ENCODE data around the gene GIT2. TPM values are rescaled to one million over a fixed set of nuclear protein-coding genes. Genes with fewer than 3 reads are reported as not detected.
A peak's percentile ranks its signal among the peaks of the same experiment; 100 is the strongest.

Gene GIT2
- total and polyA plus RNA-seq, 8 donors = 16.5 to 38.8 (median 30.0) TPM

GRCh38 chr12:109999983-110000505 lies 3.9 kb upstream of the GIT2 start:
- intact Hi-C loops (cut with DNase I) = loop anchor here in 1 of 3 donors (10.0 kb wide), 1 partner anchor 55 kb away; no protein-coding TSS in a partner anchor
- Histone ChIP-seq H3K9me3 (no peaks in the 10 kb centered on the region), H3K4me3 (peak overlapping the region; percentile 62 to 95 (median 88)), H3K27me3 (no peaks in the 10 kb centered on the region), H3K27ac (peak overlapping the region in 2 of 4 donors; percentile 88 to 94), H3K36me3 (no peaks in the 10 kb centered on the region), H3K4me1 (peaks cover 0 to 35% (median 2%) of the 10 kb centered on the region in 3 donors)
- 1% methylated on average over 17 of the region's 17 CpGs for WGBS, 2 donors
- no peak for ATAC-seq
- TF ChIP-seq CTCF (IDR thresholded peaks at IDR 0.05) = no peak
- FAIRE-seq = no peak
- DNase-seq = peak in 3 of 6 donors; percentile 27 to 63 (median 29)

DNA sequence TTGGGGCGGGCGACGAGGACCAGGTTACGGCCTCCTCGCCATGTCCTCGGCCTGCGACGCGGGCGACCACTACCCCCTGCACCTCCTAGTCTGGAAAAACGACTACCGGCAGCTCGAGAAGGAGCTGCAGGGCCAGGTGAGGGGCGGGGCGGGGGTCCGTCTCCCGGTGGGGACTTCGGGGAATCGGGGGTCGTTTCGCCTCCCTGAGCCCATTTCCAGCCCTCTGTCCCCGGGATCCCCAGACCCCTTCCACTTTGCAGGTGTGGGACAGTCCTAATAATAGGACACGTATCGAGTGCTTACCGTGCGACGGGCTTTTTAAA lies 3.4 kb upstream of the GIT2 start:
- DNase-seq (peak in 4 of 6 donors; percentile 16 to 76 (median 42)), FAIRE-seq (no peak), ATAC-seq (no peak)
- intact Hi-C loops (cut with DNase I) = loop anchor here in 1 of 3 donors (10.0 kb wide), 1 partner anchor 55 kb away; no protein-coding TSS in a partner anchor
- Histone ChIP-seq H3K4me3 (peak overlapping the region; percentile 62 to 95 (median 88)), H3K4me1 (peaks cover 0 to 35% (median 2%) of the 10 kb centered on the region in 3 donors), H3K9me3 (no peaks in the 10 kb centered on the region), H3K27ac (peak overlapping the region in 3 of 4 donors; percentile 88 to 94 (median 92)), H3K27me3 (no peaks in the 10 kb centered on the region), H3K36me3 (no peaks in the 10 kb centered on the region)
- 0% methylated on average over 27 of the region's 27 CpGs for WGBS, 2 donors
- TF ChIP-seq CTCF (IDR thresholded peaks at IDR 0.05) = no peak

DNA sequence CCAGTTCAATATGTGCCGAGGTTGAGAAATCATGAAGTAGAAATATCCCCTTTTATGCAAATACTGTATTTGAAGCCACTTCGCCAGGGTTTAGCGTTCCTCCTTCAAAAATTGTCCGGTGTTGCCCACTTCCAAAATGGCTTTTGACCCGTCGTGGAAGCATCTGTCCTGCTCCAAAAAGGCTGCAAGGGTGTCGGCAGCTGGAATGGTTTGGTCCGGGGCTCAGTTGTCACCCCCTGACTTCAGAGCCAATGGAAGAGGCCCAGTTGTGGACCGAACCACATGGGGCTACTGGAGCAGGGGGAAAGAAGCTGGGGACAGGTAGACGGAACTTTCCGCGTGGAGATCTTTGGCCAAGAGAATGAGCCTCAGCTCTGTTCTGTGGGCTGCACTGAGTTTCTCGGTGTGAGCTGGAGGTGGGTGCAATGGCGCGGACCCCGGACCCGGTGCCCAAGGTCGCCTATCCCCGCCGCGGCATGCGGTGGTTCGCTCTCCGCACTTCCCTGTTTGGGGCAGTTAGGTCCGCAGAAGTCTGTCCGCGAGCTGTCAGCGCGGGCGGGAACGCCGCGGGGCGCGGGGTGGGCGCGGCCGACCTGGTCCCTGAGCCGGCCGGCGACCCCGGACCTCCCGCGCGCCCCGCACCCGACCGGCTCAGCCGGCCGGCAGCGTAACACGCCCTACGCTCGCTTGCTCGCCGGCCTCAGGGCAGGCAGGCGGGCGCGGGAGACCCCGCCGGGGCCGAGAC lies 2.9 kb upstream of the GIT2 start, which contains the start of gene ANKRD13A:
Gene ANKRD13A, plus strand, starts transcription at position 527 of the 745 bp plus-strand sequence. CDS start 259 bp downstream, outside the sequence.
- H3K27ac ChIP-seq = peak within 1 kb of the TSS; percentile 88 to 94 (median 90)
- H3K27me3 ChIP-seq = no peaks in the 10 kb centered on the region
- H3K4me1 ChIP-seq = peaks cover under 1 to 41% (median 2%) of the 10 kb centered on the region in 3 donors
- no peak for FAIRE-seq
- DNase-seq = peak; percentile 86 to 94 (median 92)
- no peaks in the 10 kb centered on the region for H3K9me3 ChIP-seq
- ATAC-seq = peak; percentile 83 to 88 (median 86)
- H3K4me3 ChIP-seq = peak within 1 kb of the TSS; percentile 62 to 95 (median 88)
- H3K36me3 ChIP-seq = no peaks in the 10 kb centered on the region
- intact Hi-C loops (cut with DNase I) = loop anchor here in 1 of 3 donors (10.0 kb wide), 1 partner anchor 54 kb away; no protein-coding TSS in a partner anchor
- TF ChIP-seq CTCF (IDR thresholded peaks at IDR 0.05) = no peak
- WGBS, 2 donors = 0% methylated on average over 47 to 62 of the region's 62 CpGs

- Histone ChIP-seq H3K36me3 (no peaks in the 10 kb centered on the region), H3K27ac (peak overlapping the region in 3 of 4 donors; percentile 88 to 94 (median 92)), H3K9me3 (no peaks in the 10 kb centered on the region), H3K27me3 (no peaks in the 10 kb centered on the region), H3K4me1 (peaks cover 2 to 48% (median 7%) of the 10 kb centered on the region in 3 donors), H3K4me3 (peak overlapping the region in 3 of 4 donors; percentile 82 to 95 (median 94))
- TF ChIP-seq CTCF (IDR thresholded peaks at IDR 0.05) = no peak
- DNase-seq (no peak), FAIRE-seq (no peak), ATAC-seq (no peak)
- intact Hi-C loops (cut with DNase I) = loop anchor here in 1 of 3 donors (10.0 kb wide), 1 partner anchor 54 kb away; no protein-coding TSS in a partner anchor
- 43 to 46% methylated on average over 9 of the region's 9 CpGs for WGBS, 2 donors
These were observed 2.2 kb upstream of the GIT2 start for GRCh38 chr12:109998241-109998903.

All from pancreas (tissue), 10 donors.